HuH-7.5 (cell line): ENCODE measurements around the gene CD109.
"Not testable (repeated sequence)": the region's sequence is repeated elsewhere in the genome, so short reads cannot be mapped to it uniquely, and the experiment has no call there.

Experiments used
- DNase-seq: peaks from one replicate; pipeline ENCODE4 v3.0.0; 2011; ENCODE audit warnings: low spot score

Gene CD109

DNA sequence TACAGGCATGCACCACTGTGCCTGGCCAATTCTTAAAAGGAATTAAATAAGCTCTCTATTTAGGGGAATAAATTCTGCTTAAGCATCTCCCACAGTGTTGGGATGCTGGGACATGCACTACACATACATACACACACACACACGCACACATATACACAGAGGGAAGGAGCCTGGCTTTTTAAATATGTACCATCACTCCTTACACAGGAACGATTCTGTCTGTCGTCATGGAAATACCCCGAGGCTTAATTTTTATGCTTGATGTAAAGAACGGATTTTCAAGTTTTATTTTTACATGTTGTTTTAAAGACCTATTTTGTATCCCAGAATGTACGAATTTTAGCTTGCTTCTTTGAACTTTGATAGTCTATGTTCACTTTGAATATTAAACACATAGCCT, 95.3 kb downstream of the CD109 start:
- no peak for DNase-seq

GRCh38 chr6:73792738-73793137, 96.7 kb downstream of the CD109 start:
- DNase-seq = no peak

DNA sequence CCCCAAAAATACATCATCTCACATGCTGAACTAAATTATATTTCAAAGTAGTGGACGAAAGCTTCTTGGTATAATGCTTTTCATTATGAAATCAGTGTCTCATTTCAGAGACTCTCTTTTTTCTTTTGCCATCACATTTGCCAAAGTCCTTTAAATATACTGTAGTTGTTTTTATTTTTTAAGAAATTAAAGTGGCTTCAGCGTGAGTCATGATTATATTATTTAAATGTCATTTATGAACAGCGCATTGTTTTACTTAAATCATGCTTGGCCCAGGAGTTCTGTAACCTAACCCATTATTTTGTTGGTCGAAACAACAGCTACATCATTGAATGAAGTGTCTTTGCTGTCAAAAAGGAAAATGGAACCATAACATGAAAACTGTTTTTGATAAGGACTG, 100.9 kb downstream of the CD109 start:
- DNase-seq = no peak

GRCh38 chr6:73797861-73798260, 101.9 kb downstream of the CD109 start:
- no peak for DNase-seq

- peak; percentile 33 for DNase-seq
Observed at GRCh38 chr6:73798592-73798991, 102.6 kb downstream of the CD109 start.

GRCh38 chr6:73800997-73801396, 105.0 kb downstream of the CD109 start:
- DNase-seq = no peak

DNA sequence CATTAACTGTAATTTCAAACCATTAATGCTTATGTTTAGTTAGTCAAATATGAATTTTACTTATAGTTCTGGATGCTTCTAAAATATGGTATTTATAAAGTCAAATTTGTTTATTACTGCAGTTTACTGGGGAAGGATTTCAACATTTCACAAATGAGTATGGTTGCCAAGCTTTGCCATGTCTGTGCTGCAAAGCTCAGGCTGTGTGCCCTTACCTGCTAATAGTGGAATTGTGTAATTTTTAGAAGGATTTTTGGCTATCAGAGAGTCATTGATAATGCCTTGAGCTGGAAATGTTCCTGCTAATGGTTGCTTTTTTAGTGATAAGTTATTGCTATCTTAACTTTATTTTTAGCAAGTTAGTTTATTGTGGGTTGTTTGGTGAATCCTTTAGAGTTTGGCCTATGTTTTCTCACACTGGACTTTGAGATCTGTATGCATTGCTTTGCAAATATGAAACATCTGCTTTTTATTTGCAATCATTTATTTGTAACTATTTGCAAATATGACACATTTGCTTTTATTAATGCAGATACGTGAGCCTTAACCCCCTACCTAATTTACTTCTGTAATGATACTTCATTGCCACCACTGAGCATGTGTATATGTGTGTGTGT, 105.8 kb downstream of the CD109 start:
- DNase-seq = no peak

- no peak for DNase-seq
Observed at GRCh38 chr6:73802366-73802765, 106.4 kb downstream of the CD109 start.

DNA sequence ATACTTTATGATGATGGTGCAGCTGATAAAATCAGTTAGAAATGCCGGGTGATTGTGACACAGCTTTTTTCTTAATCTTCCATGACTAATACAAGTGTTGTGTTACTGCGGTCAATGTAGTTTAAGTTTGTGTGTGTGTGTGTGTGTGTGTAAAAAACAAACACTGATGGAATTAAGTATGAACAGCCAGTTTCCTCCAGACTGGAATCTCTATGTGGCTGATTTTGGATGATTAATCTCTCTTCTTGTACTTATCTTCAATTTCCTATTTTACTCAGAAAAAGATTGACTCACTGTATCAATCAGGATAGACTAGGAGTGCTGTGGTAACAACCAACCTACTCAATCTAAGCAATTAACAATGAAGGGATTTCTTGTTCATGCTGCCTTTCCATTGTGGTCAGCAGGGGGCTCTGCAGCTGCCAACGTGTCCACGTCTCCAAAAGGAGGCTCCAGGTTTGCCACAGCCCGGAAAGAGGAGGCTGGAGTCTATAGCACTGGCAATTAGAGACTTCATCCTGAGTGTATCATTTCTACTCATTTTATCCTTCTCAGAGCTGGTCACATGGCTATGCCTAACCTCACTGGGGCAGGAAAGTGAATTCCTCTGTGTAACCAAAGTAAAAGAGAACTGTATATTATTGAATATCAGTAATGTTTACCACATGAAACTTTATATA, 107.7 kb downstream of the CD109 start:
- DNase-seq = peak; percentile 25

DNA sequence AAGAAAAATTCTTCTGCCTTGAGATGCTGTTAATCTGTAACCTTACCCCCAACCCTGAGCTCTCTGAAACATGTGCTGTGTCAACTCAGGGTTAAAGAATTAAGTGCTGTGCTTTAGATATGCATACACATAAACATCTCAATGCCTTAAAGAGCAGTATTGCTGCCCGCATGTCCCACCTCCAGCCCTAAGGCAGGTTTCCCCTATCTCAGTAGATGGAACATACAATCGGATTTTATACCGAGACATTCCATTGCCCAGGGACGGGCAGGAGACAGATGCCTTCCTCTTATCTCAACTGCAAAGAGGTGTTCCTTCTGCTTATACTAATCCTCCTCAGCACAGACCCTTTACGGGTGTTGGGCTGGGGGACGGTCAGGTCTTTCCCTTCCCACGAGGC, 109.2 kb downstream of the CD109 start:
- not testable (repeated sequence) for DNase-seq

- DNase-seq = not testable (repeated sequence)
Observed at GRCh38 chr6:73805982-73806381, 110.0 kb downstream of the CD109 start.

DNA sequence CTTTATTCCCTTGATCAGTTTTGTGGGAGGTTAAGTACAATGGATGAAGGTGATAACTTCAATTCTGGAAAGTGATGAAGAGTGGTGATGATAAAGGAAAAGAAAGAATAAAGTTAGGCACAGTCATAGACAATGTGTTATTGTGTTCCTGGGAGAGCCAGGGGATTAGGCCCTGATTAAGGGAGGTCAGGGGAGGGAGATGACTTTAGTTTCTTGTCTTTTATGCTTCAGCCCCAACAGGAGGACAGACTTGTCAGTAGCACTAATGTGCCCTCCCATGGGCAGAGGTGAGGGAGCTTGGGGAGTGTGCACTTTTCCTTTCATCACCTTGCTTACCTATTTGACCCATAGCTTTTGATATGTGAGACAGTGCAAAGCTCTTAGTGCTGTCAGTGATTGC, 115.7 kb downstream of the CD109 start:
- no peak for DNase-seq

GRCh38 chr6:73817253-73817652, 121.2 kb downstream of the CD109 start:
- no peak for DNase-seq

GRCh38 chr6:73823046-73823735, 127.2 kb downstream of the CD109 start:
- no peak for DNase-seq

GRCh38 chr6:73823832-73824231, 127.8 kb downstream of the CD109 start:
- DNase-seq = no peak

DNA sequence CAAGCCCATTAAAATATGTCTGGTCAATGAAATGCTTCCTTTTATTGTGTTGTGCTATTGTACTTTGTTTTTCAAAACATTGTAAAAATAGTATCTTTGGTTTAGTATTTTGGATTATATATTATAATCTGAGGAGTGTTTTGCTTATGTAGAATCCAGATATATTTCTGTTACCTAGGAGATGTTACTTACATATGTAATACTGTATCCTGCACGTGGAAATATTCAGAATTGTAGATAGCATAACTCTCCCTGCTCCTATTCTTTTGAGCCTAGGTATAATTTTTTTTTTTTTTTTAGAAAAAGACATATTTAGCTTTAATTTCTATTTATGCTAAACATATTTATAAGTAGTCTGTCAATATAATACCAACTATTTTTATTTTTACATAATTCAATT, 130.6 kb downstream of the CD109 start:
- no peak for DNase-seq

- no peak for DNase-seq
Observed at GRCh38 chr6:73830119-73830518, 134.1 kb downstream of the CD109 start.

DNA sequence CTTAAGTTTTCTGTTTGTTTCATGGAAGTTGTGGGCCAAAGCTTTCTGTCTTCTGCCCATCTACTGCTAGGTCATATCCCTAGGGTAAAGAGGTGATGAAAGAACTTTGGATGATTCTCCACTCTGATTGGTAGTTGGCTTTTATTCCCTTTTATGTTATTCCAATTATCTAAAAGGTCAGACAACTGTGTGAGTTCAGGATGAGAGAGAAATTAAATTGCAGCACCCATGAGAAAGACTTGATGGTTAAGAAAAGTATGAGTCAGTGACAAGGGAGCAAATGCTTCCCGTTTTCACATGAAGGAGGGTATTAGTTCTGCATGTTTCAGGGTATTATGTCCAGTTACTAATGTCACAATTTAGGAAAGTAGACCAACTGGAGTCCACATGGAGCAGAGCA, 136.3 kb downstream of the CD109 start:
- no peak for DNase-seq

GRCh38 chr6:73844696-73845095, 148.7 kb downstream of the CD109 start:
- not testable (repeated sequence) for DNase-seq

GRCh38 chr6:73851048-73851447, 155.0 kb downstream of the CD109 start:
- not testable (repeated sequence) for DNase-seq

- peak; percentile 5 for DNase-seq
Observed at GRCh38 chr6:73854998-73855718, 159.2 kb downstream of the CD109 start.

DNA sequence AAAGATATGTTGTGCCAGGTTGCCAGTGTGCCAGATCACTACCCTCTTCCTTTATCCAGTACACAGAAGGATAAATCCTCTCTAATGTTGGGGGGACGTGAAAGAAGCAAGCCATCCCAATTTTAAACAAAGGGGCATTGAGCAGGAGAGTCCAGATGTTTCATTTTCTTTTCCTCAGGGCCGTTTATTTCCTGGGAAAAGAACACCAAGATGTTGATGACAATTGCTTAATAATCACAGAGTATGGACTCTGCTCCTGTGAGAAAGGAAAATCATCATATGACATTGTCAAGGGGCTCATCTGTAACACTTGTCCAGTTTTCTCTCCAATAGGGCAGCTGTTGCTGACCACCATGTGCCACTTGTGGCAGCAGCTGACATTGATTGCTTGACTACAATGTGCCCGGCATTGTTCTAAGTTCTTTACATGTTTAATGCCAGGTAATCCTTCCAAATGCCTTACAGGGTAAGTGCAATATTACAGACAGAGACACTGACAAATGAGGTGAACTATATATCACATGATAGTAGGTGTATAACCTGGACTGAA, 161.4 kb downstream of the CD109 start:
- DNase-seq = no peak
